Measurements from ENCODE around the gene GORASP2. TPM values are rescaled to one million over a fixed set of nuclear protein-coding genes. Genes with fewer than 3 reads are reported as not detected.
A peak's percentile ranks its signal among the peaks of the same experiment; 100 is the strongest.

Gene GORASP2
- total and polyA plus RNA-seq, 2 of the 8 experiments (the other 6 are each of a cell fraction or from before 2014, with no cell fraction given) = 86.8 to 214 TPM

- TF ChIP-seq RBBP5 (IDR thresholded peaks at IDR 0.05; ENCODE audit: borderline replicate concordance, low read depth, low read length) = no peak
- TF ChIP-seq POLR2AphosphoS5 (IDR thresholded peaks at IDR 0.05; ENCODE audit: low read depth, low read length) = peak; percentile 58; the same call in 1 of the 2 replicates
- TF ChIP-seq SAP30 (IDR thresholded peaks at IDR 0.05; ENCODE audit: insufficient read depth, insufficient replicate concordance, low read length) = no peak
- TF ChIP-seq NANOG (IDR thresholded peaks at IDR 0.05; ENCODE audit: insufficient read depth, low read depth, low read length, poor library complexity, severe bottlenecking) = no peak
- no peak for TF ChIP-seq POU5F1 (IDR thresholded peaks at IDR 0.05; ENCODE audit: low read depth, low read length)
- peak; percentile 90 for TF ChIP-seq MAX (IDR thresholded peaks at IDR 0.05)
- no peak for TF ChIP-seq CEBPB (IDR thresholded peaks at IDR 0.05; ENCODE audit: low read depth, low read length)
- 0 out of 2 replicates have a peak, but pooled peaks have one; percentile 17 for TF ChIP-seq E2F6 (IDR thresholded peaks at IDR 0.05)
- no peak for TF ChIP-seq KDM5A (IDR thresholded peaks at IDR 0.05; ENCODE audit: low read length)
- peak; percentile 89 to 96 for TF ChIP-seq RAD21 (IDR thresholded peaks at IDR 0.05 in 1 of 2, conservative IDR thresholded peaks at IDR 0.05 in 1 of 2; ENCODE audit: low read depth in 2 of 2, low read length in 2 of 2)
- peak; percentile 59; the same call in 1 of the 2 replicates for TF ChIP-seq YY1 (IDR thresholded peaks at IDR 0.05; ENCODE audit: low read depth, low read length)
- TF ChIP-seq CREB1 (IDR thresholded peaks at IDR 0.05) = no peak; the same call in 1 of the 2 replicates
- no peak for TF ChIP-seq CTBP2 (IDR thresholded peaks at IDR 0.05; ENCODE audit: borderline replicate concordance, insufficient read depth, insufficient read length, low read length)
- no peak for TF ChIP-seq FOSL1 (IDR thresholded peaks at IDR 0.05; ENCODE audit: insufficient read depth, low read depth, low read length)
- TF ChIP-seq HDAC6 (IDR thresholded peaks at IDR 0.05; ENCODE audit: low read depth, low read length) = no peak
- peak; percentile 48 for TF ChIP-seq TAF7 (optimal IDR thresholded peaks at IDR 0.05; ENCODE audit: borderline replicate concordance, low read depth, low read length)
- TF ChIP-seq ATF2 (IDR thresholded peaks at IDR 0.05; ENCODE audit: low read length) = no peak
- TF ChIP-seq USF2 (IDR thresholded peaks at IDR 0.05; ENCODE audit: low read length) = no peak
- TF ChIP-seq EZH2 (IDR thresholded peaks at IDR 0.05; ENCODE audit: low read depth, low read length, severe bottlenecking) = no peak
These were observed 44.6 kb downstream of the GORASP2 start (continued) for GRCh38 chr2:170973492-170974303.

All from H1 (cell line).